GM23248 (cell line): ENCODE data around the gene CPN2. TPM values are rescaled to one million over a fixed set of nuclear protein-coding genes. Genes with fewer than 3 reads are reported as not detected.

Experiments used
- DNase-seq: peaks from one replicate; pipeline ENCODE4 v3.0.0-alpha.2; 2015
- H2AFZ ChIP-seq: fragments of 200-600 bp; sonication (generic); 2 replicates; pipeline ENCODE4 v1.6.1; 2016; ENCODE audit warnings: antibody characterized with exemption
- H3F3A ChIP-seq: fragments of 200-600 bp; sonication (generic); 2 replicates; pipeline ENCODE4 v1.6.1; 2016; ENCODE audit warnings: mild to moderate bottlenecking, antibody characterized with exemption, mixed run types; ENCODE audit not compliant: insufficient read depth
- H3K27ac ChIP-seq: fragments of 200-600 bp; sonication (generic); 2 replicates; pipeline ENCODE4 v1.5.1; 2016; ENCODE audit warnings: mild to moderate bottlenecking
- H3K27me3 ChIP-seq: fragments of 200-600 bp; sonication (generic); replicated peaks from 2 replicates; pipeline ENCODE4 v1.6.1; 2016; ENCODE audit warnings: mild to moderate bottlenecking; ENCODE audit not compliant: insufficient read depth
- H3K36me3 ChIP-seq: fragments of 200-600 bp; sonication (generic); 2 replicates; pipeline ENCODE4 v1.6.1; 2016; ENCODE audit warnings: low read depth, mild to moderate bottlenecking
- H3K4me1 ChIP-seq: fragments of 200-600 bp; sonication (generic); 2 replicates; pipeline ENCODE4 v1.6.1; 2016; ENCODE audit warnings: mild to moderate bottlenecking; ENCODE audit not compliant: insufficient read depth
- H3K4me2 ChIP-seq: fragments of 200-600 bp; sonication (generic); one replicate; pipeline ENCODE4 v1.6.1; 2016; ENCODE audit warnings: mild to moderate bottlenecking; ENCODE audit not compliant: unreplicated experiment
- H3K4me3 ChIP-seq: fragments of 200-600 bp; sonication (generic); 2 replicates; pipeline ENCODE4 v1.5.1; 2016; ENCODE audit warnings: mild to moderate bottlenecking
- H3K79me2 ChIP-seq: fragments of 200-600 bp; sonication (generic); 2 replicates; pipeline ENCODE4 v1.6.1; 2016; ENCODE audit warnings: mild to moderate bottlenecking; ENCODE audit not compliant: insufficient read depth
- H3K9ac ChIP-seq: fragments of 200-600 bp; sonication (generic); 2 replicates; pipeline ENCODE4 v1.6.1; 2016; ENCODE audit warnings: mild to moderate bottlenecking
- H3K9me2 ChIP-seq: fragments of 200-600 bp; sonication (generic); 2 replicates; pipeline ENCODE4 v1.6.1; 2016; ENCODE audit warnings: mixed run types, mild to moderate bottlenecking, moderate library complexity; ENCODE audit not compliant: insufficient read depth
- H3K9me3 ChIP-seq: fragments of 200-600 bp; sonication (generic); one replicate; pipeline ENCODE4 v1.6.1; 2017; ENCODE audit warnings: low read depth
- H4K20me1 ChIP-seq: fragments of 200-600 bp; sonication (generic); 2 replicates; pipeline ENCODE4 v1.6.0; 2016; ENCODE audit not compliant: insufficient read depth
- EZH2 ChIP-seq: fragments of 200-600 bp; sonication (generic); IDR thresholded peaks from 2 replicates; pipeline ENCODE4 v1.6.1; 2018; ENCODE audit warnings: antibody characterized with exemption, mild to moderate bottlenecking; ENCODE audit not compliant: insufficient read depth, poor library complexity, severe bottlenecking
- EZH2phosphoT487 ChIP-seq: fragments of 200-600 bp; sonication (generic); IDR thresholded peaks from 2 replicates; pipeline ENCODE4 v1.6.1; 2018; ENCODE audit warnings: antibody characterized with exemption, moderate library complexity, mild to moderate bottlenecking, low read depth; ENCODE audit not compliant: insufficient read depth
- WGBS, 2 experiments: methylation state at CpG; one replicate each; pipeline ENCODE4 v1.1.6; 2015 to 2017; ENCODE audit warnings: low lambda C conversion rate in 2 of 2, low coverage in 1 of 2; ENCODE audit errors: missing lambda C conversion rate in 2 of 2; 5-methylcytosine and 5-hydroxymethylcytosine counted together
- in situ Hi-C: fragments of 300-500 bp; cut with MboI; formaldehyde crosslinking; loops from 2 replicates; pipeline ENCODE4 v1.15.0; 2020
- polyA plus RNA-seq: library from polyadenylated mRNA; unstranded; fragments of >200 nt; fragmentation: Nextera tagmentation; extraction: Ambion mirVana; gene quantifications from 2 replicates; pipeline ENCODE4 v1.2.1, GENCODE V29; 2016
- total RNA-seq: library from RNA; depleted of rRNA; stranded (reverse); fragments of >200 nt; shearing (Covaris generic); gene quantifications from 2 replicates; pipeline ENCODE4 v1.2.3, GENCODE V29; 2014

The CPN2 gene
- total and polyA plus RNA-seq, 2 experiments from 2014 or later = not detected

DNA sequence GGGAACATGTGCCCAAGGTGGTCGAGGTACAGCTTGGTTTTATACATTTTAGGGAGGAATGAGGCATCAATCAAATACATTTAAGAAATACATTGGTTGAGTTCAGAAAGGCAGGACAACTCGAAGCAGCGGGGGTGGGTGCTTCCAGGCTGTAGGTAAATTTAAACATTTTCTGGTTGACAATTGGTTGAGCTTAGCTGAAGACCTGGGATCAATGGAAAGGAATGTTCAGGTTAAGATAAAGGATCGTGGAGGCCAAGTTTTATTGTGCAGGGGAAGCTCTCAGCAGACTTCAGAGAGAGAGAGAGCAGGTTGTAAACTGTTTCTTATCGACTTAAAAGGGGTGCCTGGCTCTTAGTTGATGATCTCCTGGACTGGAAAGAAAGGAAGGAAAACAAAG lies 11.3 kb downstream of the CPN2 start:
- H4K20me1 ChIP-seq = no peaks in the 10 kb centered on the region
- H3K4me1 ChIP-seq = peaks cover 10% of the 10 kb centered on the region
- no peak overlapping the region for H3K4me2 ChIP-seq
- H3K27me3 ChIP-seq = no peaks in the 10 kb centered on the region
- 74 to 76% methylated on average over 5 of the region's 5 CpGs for WGBS, 2 experiments
- in situ Hi-C loops = loop anchor here (10.0 kb wide), 1 partner anchor 65 kb away; no protein-coding TSS in a partner anchor
- no peak overlapping the region for H3K9ac ChIP-seq
- H3K4me3 ChIP-seq = no peak overlapping the region
- no peaks in the 10 kb centered on the region for H3K9me3 ChIP-seq
- no peaks in the 10 kb centered on the region for H3K36me3 ChIP-seq
- no peak overlapping the region for H2AFZ ChIP-seq
- H3F3A ChIP-seq = no peaks in the 10 kb centered on the region
- no peaks in the 10 kb centered on the region for H3K79me2 ChIP-seq
- no peaks in the 10 kb centered on the region for H3K9me2 ChIP-seq
- no peak for DNase-seq
- no peak overlapping the region for H3K27ac ChIP-seq
- no peak for TF ChIP-seq EZH2
- TF ChIP-seq EZH2phosphoT487 = no peak

DNA sequence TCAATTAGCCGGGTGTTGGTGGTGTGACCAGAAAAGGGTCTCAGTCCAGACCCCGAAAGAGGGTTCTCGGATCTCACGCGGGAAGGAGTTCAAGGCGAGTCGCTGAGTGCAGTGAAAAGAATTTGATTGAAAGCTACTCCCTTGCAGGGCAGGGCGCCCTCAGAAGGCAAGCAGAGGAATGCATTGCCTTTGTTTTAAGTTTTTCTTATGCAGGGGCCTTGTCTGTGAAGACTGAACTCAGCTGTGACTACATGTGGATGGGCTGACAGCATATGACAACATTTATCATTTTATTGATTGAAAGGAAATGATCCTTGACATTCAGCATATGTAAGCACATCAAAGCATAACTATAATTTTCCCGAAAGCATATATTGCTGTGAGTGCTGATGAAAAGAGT lies 11.8 kb downstream of the CPN2 start:
- Histone ChIP-seq H3K79me2 (no peaks in the 10 kb centered on the region), H3F3A (no peaks in the 10 kb centered on the region), H3K9ac (no peak overlapping the region), H3K4me3 (no peak overlapping the region), H3K27ac (no peak overlapping the region), H3K36me3 (no peaks in the 10 kb centered on the region), H3K4me2 (no peak overlapping the region), H2AFZ (no peak overlapping the region), H3K9me3 (no peaks in the 10 kb centered on the region), H4K20me1 (no peaks in the 10 kb centered on the region), H3K4me1 (peaks cover 10% of the 10 kb centered on the region), H3K27me3 (no peaks in the 10 kb centered on the region), H3K9me2 (no peaks in the 10 kb centered on the region)
- DNase-seq = no peak
- in situ Hi-C loops = loop anchor here (10.0 kb wide), 1 partner anchor 65 kb away; no protein-coding TSS in a partner anchor
- TF ChIP-seq EZH2 = no peak
- TF ChIP-seq EZH2phosphoT487 = no peak
- 96 to 99% methylated on average over 8 to 9 of the region's 9 CpGs for WGBS, 2 experiments

DNA sequence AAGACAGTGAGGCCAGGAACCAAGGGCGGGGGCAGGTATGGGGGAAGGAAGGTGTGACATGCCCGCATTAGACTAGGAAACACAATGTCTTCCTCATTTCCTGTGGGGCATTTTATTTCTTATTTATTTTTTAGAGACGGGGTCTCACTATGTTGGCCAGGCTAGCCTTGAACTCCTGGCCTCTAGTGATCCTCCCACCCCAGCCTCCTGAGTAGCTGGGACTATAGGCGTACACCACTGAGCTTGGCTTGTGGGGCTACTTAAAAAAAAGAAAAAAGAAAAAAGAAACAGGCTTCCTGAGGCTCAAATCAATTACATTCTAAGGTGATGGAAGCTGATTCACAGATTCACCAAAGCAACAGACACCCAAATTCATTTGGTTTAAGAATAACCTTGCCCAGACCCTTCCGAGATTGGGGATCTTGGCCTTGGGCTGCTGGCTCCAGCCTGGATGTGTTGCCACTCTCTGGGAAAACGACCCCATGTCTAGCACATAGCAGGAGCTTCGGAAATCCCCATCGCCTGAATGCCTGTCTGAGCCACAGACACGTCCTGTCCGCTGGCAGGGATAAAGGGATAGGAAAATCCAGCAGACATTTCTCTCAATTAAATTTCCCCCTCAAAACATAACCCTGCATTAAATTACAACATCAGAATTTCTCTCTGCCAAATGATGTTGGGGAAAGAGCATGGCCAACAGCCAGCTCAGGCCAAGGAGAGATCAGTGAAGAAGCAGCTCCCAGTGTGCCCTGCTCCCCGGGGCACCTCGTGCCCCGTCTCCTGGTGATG lies 13.0 kb downstream of the CPN2 start:
- TF ChIP-seq EZH2phosphoT487 (no peak), EZH2 (no peak)
- Histone ChIP-seq H3K79me2 (no peaks in the 10 kb centered on the region), H3K27me3 (no peaks in the 10 kb centered on the region), H4K20me1 (no peaks in the 10 kb centered on the region), H3K9ac (no peak overlapping the region), H3K9me3 (no peaks in the 10 kb centered on the region), H3K27ac (no peak overlapping the region), H3K4me1 (peaks cover 4% of the 10 kb centered on the region), H3K9me2 (no peaks in the 10 kb centered on the region), H3K36me3 (no peaks in the 10 kb centered on the region), H3K4me2 (no peak overlapping the region), H3K4me3 (no peak overlapping the region), H3F3A (no peaks in the 10 kb centered on the region), H2AFZ (no peak overlapping the region)
- 76% methylated on average over 12 to 13 of the region's 13 CpGs for WGBS, 2 experiments
- no peak for DNase-seq
- in situ Hi-C loops = loop anchor here (10.0 kb wide), 1 partner anchor 67 kb away; no protein-coding TSS in a partner anchor

DNA sequence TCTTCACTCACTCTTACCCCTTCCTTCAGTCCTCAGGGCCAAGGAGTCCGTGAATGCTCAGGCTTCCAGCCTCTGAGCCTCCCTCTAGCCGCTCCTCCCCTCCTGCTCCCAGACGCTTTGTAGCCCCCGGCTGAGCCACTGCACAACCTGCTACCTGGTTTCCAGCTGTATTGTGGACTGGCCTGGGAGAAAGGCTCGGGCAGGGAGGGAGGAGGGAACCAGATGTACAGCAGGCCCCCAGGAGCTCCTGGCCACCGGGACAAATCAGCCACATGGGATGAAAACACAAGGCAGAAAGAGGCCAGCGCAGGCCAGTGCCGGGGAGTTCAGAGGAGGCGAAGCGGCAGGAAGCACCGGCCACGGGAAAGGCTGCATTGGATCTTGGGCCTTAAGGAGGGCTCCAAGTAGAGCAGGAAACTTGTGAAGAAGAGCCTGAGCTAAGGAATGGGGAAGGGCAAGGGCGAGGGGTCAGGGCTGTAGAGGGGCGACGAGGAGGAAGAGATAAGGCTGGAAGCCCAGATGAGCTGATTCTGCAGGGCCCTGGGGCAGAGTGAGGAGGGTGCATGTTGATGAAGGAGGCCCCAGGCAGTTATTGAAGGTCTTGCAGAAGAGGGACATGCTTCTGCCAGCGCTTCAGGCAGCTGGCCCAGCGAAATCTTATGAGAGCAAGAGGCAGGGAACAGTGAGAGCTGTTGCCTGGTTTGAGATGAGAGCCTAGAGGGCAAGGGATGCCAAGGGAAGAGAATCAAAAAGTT lies 14.3 kb downstream of the CPN2 start:
- no peak overlapping the region for H3K27ac ChIP-seq
- in situ Hi-C loops = loop anchor here (10.0 kb wide), 1 partner anchor 68 kb away; no protein-coding TSS in a partner anchor
- H3K36me3 ChIP-seq = no peaks in the 10 kb centered on the region
- no peak overlapping the region for H3K9ac ChIP-seq
- WGBS, 2 experiments = 84 to 91% methylated on average over 17 of the region's 17 CpGs
- no peak overlapping the region for H3K4me2 ChIP-seq
- H4K20me1 ChIP-seq = no peaks in the 10 kb centered on the region
- no peak overlapping the region for H3K4me3 ChIP-seq
- H3K4me1 ChIP-seq = peaks cover 7% of the 10 kb centered on the region; the same call in 1 of the 2 replicates
- no peaks in the 10 kb centered on the region for H3K79me2 ChIP-seq
- no peaks in the 10 kb centered on the region for H3K9me3 ChIP-seq
- no peak overlapping the region for H2AFZ ChIP-seq
- no peaks in the 10 kb centered on the region for H3K27me3 ChIP-seq
- H3F3A ChIP-seq = 0 out of 2 replicates have a peak, but pooled peaks cover 4% of the 10 kb centered on the region
- TF ChIP-seq EZH2 (no peak), EZH2phosphoT487 (no peak)
- no peaks in the 10 kb centered on the region for H3K9me2 ChIP-seq
- DNase-seq = no peak
